ENCODE data around the gene ARF1. TPM values are rescaled to one million over a fixed set of nuclear protein-coding genes. Genes with fewer than 3 reads are reported as not detected.
A peak's percentile ranks its signal among the peaks of the same experiment; 100 is the strongest.

ARF1 gene
- total and polyA plus RNA-seq, 4 donors: 232 to 356 (median 320) TPM

DNA sequence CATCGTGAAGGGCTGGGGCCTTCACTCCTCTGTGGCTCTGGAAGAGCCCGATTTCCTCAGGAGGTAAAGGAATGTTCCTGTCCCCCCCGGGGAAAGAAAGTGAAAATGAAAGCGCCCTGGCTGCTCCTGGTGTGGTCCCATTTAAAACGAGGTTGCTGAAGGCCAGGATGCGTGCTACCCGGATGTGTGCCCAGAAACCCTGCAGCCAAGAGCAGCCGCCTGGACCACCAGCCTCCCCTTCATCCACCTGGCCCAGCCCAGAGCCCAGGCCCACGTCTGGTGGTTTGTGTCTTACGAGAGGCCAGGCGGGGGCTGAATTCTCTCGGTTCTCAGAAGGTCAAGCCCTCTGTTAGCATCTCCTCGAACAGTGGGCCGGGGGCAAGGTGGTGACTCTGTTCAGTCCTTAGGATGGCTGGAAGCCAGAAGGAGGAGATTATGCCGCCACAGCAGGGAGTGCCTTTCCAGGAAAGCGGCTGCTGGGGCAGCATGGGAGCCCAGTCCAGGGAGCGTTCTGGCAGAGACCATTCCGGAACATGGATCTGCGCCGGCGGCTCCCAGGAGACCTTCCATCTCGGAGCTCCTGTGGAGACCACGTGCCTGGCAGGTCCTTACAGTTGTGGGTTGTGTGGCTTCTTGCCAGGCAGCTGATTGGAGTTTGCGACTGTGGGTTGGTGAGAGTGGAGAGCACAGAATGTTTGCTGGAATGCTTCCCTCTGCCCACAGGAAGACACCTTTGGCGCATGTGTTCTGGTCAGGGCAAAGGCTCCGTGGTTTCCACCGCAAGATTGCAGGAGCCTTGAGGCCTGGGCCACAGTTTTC is 58.9 kb downstream of the ARF1 start:
- DNase-seq: peak in 1 of 2 donors; percentile 67
- H3K27ac ChIP-seq (ENCODE audit: low read depth in 1 of 2, low read length in 2 of 2): peak overlapping the region in 1 of 2 donors; percentile 7
- intact Hi-C loops (cut with DNase I): loop anchor here in 1 of 2 donors (2.0 kb wide), 1 partner anchor 39 kb away; the partner anchor contains the start of gene C1orf35
- peak overlapping the region in 1 of 2 donors; percentile 91 for H3K4me3 ChIP-seq (ENCODE audit: low read length in 2 of 2)
- no peak for ATAC-seq (ENCODE audit: low FRiP score)
- no peaks in the 10 kb centered on the region for H3K27me3 ChIP-seq (ENCODE audit: control insufficient read depth in 1 of 2, insufficient read depth in 2 of 2, low read length in 1 of 2)
- H3K4me1 ChIP-seq (ENCODE audit: control insufficient read depth in 1 of 2, insufficient read depth in 2 of 2, low read length in 2 of 2): peaks cover 0 to 7% of the 10 kb centered on the region in 2 donors
- no peaks in the 10 kb centered on the region for H3K9me3 ChIP-seq (ENCODE audit: control insufficient read depth, low read length)
- WGBS, 2 donors: 24 to 30% methylated on average over 27 of the region's 27 CpGs
- H3K36me3 ChIP-seq (ENCODE audit: control insufficient read depth in 1 of 2, insufficient read depth in 2 of 2, low read length in 1 of 2): peaks cover 0 to 2% of the 10 kb centered on the region in 2 donors

DNA sequence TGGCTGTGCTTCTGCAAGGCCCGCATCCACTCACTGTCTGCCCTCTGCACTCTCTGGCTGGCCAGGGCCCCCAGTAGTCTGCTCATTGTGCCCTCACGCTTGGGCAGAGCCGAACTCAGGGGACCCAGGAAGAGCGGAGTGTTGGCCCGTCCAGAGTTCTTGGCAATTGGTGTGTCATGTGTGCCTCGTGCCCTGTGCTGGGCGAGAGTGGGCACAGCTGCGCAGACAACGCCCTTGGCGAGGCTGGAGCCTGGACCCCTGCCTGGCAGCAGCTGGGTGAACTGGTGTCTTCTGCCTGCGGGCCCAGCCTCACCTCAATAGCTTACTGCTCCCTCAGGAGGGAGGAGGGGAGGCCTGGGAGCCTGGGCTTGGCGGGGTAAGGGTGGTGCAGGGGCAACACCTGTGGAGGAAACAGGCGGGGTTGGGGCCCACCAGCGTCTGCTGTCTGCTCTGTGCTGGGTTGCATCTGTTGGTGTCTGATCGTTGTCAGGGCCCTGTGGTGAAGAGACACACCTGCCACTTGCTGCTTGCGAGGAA is 59.7 kb downstream of the ARF1 start:
- H3K9me3 ChIP-seq (ENCODE audit: control insufficient read depth, low read length): no peaks in the 10 kb centered on the region
- H3K4me1 ChIP-seq (ENCODE audit: control insufficient read depth in 1 of 2, insufficient read depth in 2 of 2, low read length in 2 of 2): peaks cover 0 to 7% of the 10 kb centered on the region in 2 donors
- H3K36me3 ChIP-seq (ENCODE audit: control insufficient read depth in 1 of 2, insufficient read depth in 2 of 2, low read length in 1 of 2): peaks cover 0 to 2% of the 10 kb centered on the region in 2 donors
- 84 to 89% methylated on average over 16 of the region's 16 CpGs for WGBS, 2 donors
- no peak overlapping the region for H3K4me3 ChIP-seq (ENCODE audit: low read length in 2 of 2)
- H3K27me3 ChIP-seq (ENCODE audit: control insufficient read depth in 1 of 2, insufficient read depth in 2 of 2, low read length in 1 of 2): no peaks in the 10 kb centered on the region
- H3K27ac ChIP-seq (ENCODE audit: low read depth in 1 of 2, low read length in 2 of 2): peak overlapping the region in 1 of 2 donors; percentile 7
- intact Hi-C loops (cut with DNase I): no loop called here
- DNase-seq: no peak
- ATAC-seq (ENCODE audit: low FRiP score): no peak

DNA sequence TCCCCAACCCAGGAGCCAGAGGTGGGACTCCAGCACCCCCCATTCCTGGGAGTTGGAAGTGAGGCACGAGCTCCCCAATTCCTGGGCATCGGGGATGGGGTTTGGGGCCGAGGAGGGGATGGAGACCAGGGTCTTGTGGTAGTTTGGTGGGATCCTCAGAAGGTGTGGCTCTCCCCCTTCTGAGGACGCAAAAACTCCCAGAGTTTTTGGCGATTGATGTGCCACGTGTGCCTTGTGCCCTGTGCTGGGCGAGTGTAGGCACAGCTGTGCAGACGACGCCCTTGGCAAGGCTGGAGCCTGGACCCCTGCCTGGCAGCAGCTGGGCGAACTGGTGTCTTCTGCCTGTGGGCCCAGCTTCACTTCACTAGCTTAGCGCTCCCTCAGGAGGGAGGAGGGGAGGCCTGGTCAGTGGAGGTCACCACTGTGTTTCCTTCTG is 60.2 kb downstream of the ARF1 start:
- intact Hi-C loops (cut with DNase I): no loop called here
- no peak overlapping the region for H3K27ac ChIP-seq (ENCODE audit: low read depth in 1 of 2, low read length in 2 of 2)
- no peaks in the 10 kb centered on the region for H3K27me3 ChIP-seq (ENCODE audit: control insufficient read depth in 1 of 2, insufficient read depth in 2 of 2, low read length in 1 of 2)
- H3K4me1 ChIP-seq (ENCODE audit: control insufficient read depth in 1 of 2, insufficient read depth in 2 of 2, low read length in 2 of 2): peaks cover 0 to 7% of the 10 kb centered on the region in 2 donors
- no peak overlapping the region for H3K4me3 ChIP-seq (ENCODE audit: low read length in 2 of 2)
- no peak for DNase-seq
- no peak for ATAC-seq (ENCODE audit: low FRiP score)
- 78 to 79% methylated on average over 10 to 11 of the region's 11 CpGs for WGBS, 2 donors
- no peaks in the 10 kb centered on the region for H3K9me3 ChIP-seq (ENCODE audit: control insufficient read depth, low read length)
- H3K36me3 ChIP-seq (ENCODE audit: control insufficient read depth in 1 of 2, insufficient read depth in 2 of 2, low read length in 1 of 2): peaks cover 0 to 2% of the 10 kb centered on the region in 2 donors

GRCh38 chr1:228143480-228144192 is 61.1 kb downstream of the ARF1 start:
- intact Hi-C loops (cut with DNase I): no loop called here
- ATAC-seq (ENCODE audit: low FRiP score): no peak
- H3K27me3 ChIP-seq (ENCODE audit: control insufficient read depth in 1 of 2, insufficient read depth in 2 of 2, low read length in 1 of 2): no peaks in the 10 kb centered on the region
- no peaks in the 10 kb centered on the region for H3K9me3 ChIP-seq (ENCODE audit: control insufficient read depth, low read length)
- 79 to 86% methylated on average over 12 of the region's 12 CpGs for WGBS, 2 donors
- no peak overlapping the region for H3K27ac ChIP-seq (ENCODE audit: low read depth in 1 of 2, low read length in 2 of 2)
- H3K4me3 ChIP-seq (ENCODE audit: low read length in 2 of 2): no peak overlapping the region
- DNase-seq: no peak
- peaks cover 0 to 2% of the 10 kb centered on the region in 2 donors for H3K36me3 ChIP-seq (ENCODE audit: control insufficient read depth in 1 of 2, insufficient read depth in 2 of 2, low read length in 1 of 2)
- peaks cover 0 to 7% of the 10 kb centered on the region in 2 donors for H3K4me1 ChIP-seq (ENCODE audit: control insufficient read depth in 1 of 2, insufficient read depth in 2 of 2, low read length in 2 of 2)

DNA sequence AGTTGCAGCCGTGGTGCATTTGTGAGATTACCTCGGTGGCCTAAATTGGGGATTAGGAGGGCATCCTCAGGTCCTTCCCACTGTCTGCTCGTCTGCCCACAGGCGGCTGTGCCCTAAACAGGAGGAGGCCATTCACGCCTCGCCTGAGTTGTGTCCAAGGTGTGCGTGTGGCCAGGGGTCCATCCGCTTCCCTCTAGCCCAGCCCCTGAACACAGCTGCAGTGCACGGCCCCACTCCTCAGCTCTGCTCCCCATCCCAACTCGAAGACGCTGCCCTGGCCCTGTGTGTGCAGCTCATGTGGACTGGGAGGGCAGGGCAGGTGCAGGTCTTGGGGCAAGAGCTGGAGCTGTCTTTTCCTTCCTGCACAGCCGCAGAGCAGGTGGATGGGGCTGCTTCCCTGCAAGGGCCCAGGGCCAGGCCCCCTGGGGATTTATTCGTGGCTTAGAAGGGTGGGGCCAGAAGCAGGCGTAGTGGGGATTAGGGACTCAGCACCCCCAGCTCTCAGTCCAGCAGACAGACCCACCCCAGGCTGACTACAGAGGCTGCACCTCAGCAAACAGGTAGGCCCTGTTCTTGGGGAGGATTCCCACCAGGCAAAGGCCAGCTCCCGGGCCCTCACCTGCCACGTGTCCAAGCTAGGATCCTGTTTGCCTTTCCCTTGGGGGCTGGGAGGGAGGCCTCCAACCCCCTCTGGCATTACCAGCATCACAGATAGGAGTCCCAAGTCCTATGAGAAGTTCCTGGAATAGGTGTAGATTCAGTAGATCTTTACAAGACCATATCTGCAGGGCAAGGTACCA is 61.9 kb downstream of the ARF1 start:
- H3K4me3 ChIP-seq (ENCODE audit: low read length in 2 of 2): no peak overlapping the region
- H3K9me3 ChIP-seq (ENCODE audit: control insufficient read depth, low read length): no peaks in the 10 kb centered on the region
- peaks cover 0 to 2% of the 10 kb centered on the region in 2 donors for H3K36me3 ChIP-seq (ENCODE audit: control insufficient read depth in 1 of 2, insufficient read depth in 2 of 2, low read length in 1 of 2)
- ATAC-seq (ENCODE audit: low FRiP score): no peak
- intact Hi-C loops (cut with DNase I): no loop called here
- DNase-seq: no peak
- 78 to 81% methylated on average over 16 of the region's 16 CpGs for WGBS, 2 donors
- peaks cover 0 to 7% of the 10 kb centered on the region in 2 donors for H3K4me1 ChIP-seq (ENCODE audit: control insufficient read depth in 1 of 2, insufficient read depth in 2 of 2, low read length in 2 of 2)
- no peak overlapping the region for H3K27ac ChIP-seq (ENCODE audit: low read depth in 1 of 2, low read length in 2 of 2)
- H3K27me3 ChIP-seq (ENCODE audit: control insufficient read depth in 1 of 2, insufficient read depth in 2 of 2, low read length in 1 of 2): no peaks in the 10 kb centered on the region

DNA sequence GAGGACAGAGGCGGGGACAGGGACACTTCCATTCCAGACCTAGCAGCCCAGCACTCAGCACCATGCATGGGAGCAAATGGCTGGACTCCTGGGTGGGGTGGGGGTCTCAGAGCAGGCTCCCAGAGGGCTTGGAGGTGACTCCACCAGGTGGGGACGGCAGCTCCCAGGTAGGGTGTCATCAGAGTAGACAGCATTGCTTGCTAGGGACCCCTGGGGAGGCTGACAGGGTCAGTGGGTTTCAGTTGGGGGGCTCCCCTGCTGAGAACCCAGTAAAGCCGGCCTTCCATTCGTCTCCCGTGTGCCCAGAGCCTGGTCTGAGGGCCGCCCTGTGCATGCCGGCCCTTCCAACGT is 62.5 kb downstream of the ARF1 start:
- DNase-seq (no peak), ATAC-seq (ENCODE audit: low FRiP score) (no peak)
- H3K9me3 ChIP-seq (ENCODE audit: control insufficient read depth, low read length): no peaks in the 10 kb centered on the region
- H3K4me3 ChIP-seq (ENCODE audit: low read length in 2 of 2): no peak overlapping the region
- intact Hi-C loops (cut with DNase I): no loop called here
- H3K36me3 ChIP-seq (ENCODE audit: control insufficient read depth in 1 of 2, insufficient read depth in 2 of 2, low read length in 1 of 2): peaks cover 0 to 2% of the 10 kb centered on the region in 2 donors
- no peak overlapping the region for H3K27ac ChIP-seq (ENCODE audit: low read depth in 1 of 2, low read length in 2 of 2)
- H3K4me1 ChIP-seq (ENCODE audit: control insufficient read depth in 1 of 2, insufficient read depth in 2 of 2, low read length in 2 of 2): peaks cover 0 to 7% of the 10 kb centered on the region in 2 donors
- WGBS, 2 donors: 83 to 84% methylated on average over 8 of the region's 8 CpGs
- H3K27me3 ChIP-seq (ENCODE audit: control insufficient read depth in 1 of 2, insufficient read depth in 2 of 2, low read length in 1 of 2): no peaks in the 10 kb centered on the region

DNA sequence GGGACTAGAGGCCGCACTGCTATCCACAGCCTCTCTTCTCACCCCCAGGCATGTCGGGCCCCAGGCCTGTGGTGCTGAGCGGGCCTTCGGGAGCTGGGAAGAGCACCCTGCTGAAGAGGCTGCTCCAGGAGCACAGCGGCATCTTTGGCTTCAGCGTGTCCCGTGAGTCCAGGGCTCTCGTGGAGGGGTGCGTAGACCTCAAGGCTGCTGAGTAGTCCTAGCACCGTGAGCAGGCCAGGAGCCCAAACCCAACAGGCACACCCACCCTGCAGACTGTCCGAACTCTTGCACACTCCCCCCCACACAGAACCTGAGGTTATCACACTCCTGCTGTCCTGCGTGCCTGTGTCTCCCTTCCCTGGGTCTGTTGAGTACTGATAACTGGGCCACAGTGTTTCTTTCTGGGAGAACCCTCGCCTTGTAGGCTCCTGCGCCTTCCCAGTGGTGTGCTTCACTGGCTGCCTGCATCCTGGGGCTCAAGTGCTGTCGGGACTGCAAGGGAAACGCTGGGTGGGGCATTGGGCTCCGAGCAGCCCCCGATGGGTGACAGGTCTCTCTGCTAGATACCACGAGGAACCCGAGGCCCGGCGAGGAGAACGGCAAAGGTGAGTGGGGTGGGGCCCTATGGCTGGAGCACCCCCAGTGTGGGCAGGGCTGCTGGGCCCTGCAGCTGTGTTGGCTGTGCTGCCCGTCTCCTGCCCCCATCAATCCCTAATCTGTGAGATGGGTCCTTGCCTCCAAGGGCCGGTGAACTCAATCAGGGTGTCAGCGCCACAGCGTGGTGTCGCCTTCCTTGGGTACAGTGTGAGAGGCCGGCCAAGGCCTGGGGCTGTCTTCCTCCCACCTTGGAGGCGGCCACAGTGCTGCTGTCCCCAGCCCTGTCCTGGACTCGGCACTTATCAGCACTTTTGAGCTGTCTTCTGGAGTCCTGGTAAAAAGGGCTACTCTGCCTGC is 63.2 kb downstream of the ARF1 start:
- Histone ChIP-seq H3K27me3 (ENCODE audit: control insufficient read depth in 1 of 2, insufficient read depth in 2 of 2, low read length in 1 of 2) (no peaks in the 10 kb centered on the region), H3K27ac (ENCODE audit: low read depth in 1 of 2, low read length in 2 of 2) (no peak overlapping the region), H3K36me3 (ENCODE audit: control insufficient read depth in 1 of 2, insufficient read depth in 2 of 2, low read length in 1 of 2) (peaks cover 0 to 2% of the 10 kb centered on the region in 2 donors), H3K4me1 (ENCODE audit: control insufficient read depth in 1 of 2, insufficient read depth in 2 of 2, low read length in 2 of 2) (peaks cover 0 to 7% of the 10 kb centered on the region in 2 donors), H3K9me3 (ENCODE audit: control insufficient read depth, low read length) (no peaks in the 10 kb centered on the region), H3K4me3 (ENCODE audit: low read length in 2 of 2) (no peak overlapping the region)
- no peak for ATAC-seq (ENCODE audit: low FRiP score)
- DNase-seq: peak in 1 of 2 donors; percentile 26
- 88 to 89% methylated on average over 31 of the region's 31 CpGs for WGBS, 2 donors
- intact Hi-C loops (cut with DNase I): no loop called here
